ENCODE data around the gene NAA80.

- TF ChIP-seq MAX (IDR thresholded peaks at IDR 0.05): no peak
- peak; percentile 78 for TF ChIP-seq CTCF (IDR thresholded peaks at IDR 0.05)
- TF ChIP-seq KDM1A (IDR thresholded peaks at IDR 0.05; ENCODE audit: low read depth): no peak
- TF ChIP-seq POLR2A (IDR thresholded peaks at IDR 0.05; ENCODE audit: low read length): no peak
- peak; percentile 91 for TF ChIP-seq RAD21 (conservative IDR thresholded peaks at IDR 0.05 in 1 of 2, IDR thresholded peaks at IDR 0.05 in 1 of 2)
- TF ChIP-seq POLR2AphosphoS2 (conservative IDR thresholded peaks at IDR 0.05; ENCODE audit: low read length): no peak
- no peak for TF ChIP-seq RNF2 (IDR thresholded peaks at IDR 0.05; ENCODE audit: borderline replicate concordance, low read depth)
- TF ChIP-seq CEBPB (IDR thresholded peaks at IDR 0.05): no peak
- TF ChIP-seq NPAS2 (CRISPR knock-in tag; IDR thresholded peaks at IDR 0.05; ENCODE audit: borderline replicate concordance): no peak
- no peak for TF ChIP-seq EP300 (IDR thresholded peaks at IDR 0.05)
- TF ChIP-seq REST (IDR thresholded peaks at IDR 0.05): no peak
Measured at GRCh38 chr3:50272911-50273688, 26.1 kb downstream of the NAA80 start.

Data from A549 (cell line).